ENCODE data around the gene TMEM53.

DNA sequence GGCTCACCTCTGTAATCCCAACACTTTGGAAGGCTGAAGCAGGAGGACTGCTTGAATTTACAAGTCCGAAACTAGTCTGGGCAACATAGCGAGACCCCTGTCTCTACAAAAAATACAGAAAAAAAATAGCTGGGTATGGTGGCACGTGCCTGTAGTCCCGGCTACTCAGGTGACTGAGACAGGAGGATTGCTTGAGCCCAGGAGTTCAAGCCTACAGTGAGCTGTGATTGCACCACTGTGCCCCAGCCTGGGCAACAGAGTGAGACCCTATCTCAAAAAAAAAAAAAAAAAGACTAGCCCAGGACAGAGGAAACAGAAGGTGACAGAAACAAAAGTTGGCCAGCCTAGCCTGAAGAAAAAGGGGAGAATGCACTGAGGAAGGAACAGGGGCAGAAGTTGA lies 21.4 kb upstream of the TMEM53 start:
- TF ChIP-seq, protein P1, sequence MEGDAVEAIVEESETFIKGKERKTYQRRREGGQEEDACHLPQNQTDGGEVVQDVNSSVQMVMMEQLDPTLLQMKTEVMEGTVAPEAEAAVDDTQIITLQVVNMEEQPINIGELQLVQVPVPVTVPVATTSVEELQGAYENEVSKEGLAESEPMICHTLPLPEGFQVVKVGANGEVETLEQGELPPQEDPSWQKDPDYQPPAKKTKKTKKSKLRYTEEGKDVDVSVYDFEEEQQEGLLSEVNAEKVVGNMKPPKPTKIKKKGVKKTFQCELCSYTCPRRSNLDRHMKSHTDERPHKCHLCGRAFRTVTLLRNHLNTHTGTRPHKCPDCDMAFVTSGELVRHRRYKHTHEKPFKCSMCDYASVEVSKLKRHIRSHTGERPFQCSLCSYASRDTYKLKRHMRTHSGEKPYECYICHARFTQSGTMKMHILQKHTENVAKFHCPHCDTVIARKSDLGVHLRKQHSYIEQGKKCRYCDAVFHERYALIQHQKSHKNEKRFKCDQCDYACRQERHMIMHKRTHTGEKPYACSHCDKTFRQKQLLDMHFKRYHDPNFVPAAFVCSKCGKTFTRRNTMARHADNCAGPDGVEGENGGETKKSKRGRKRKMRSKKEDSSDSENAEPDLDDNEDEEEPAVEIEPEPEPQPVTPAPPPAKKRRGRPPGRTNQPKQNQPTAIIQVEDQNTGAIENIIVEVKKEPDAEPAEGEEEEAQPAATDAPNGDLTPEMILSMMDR (IDR thresholded peaks at IDR 0.05) = no peak
- no peak for TF ChIP-seq POLR2A (IDR thresholded peaks at IDR 0.05)

Data from lower leg skin (tissue), 3 donors.